Measurements from ENCODE around the gene SPTB. TPM values are rescaled to one million over a fixed set of nuclear protein-coding genes. Genes with fewer than 3 reads are reported as not detected.
"Not testable (repeated sequence)": the region's sequence is repeated elsewhere in the genome, so short reads cannot be mapped to it uniquely, and the experiment has no call there.

The SPTB gene
- under 1 TPM; 0.34 to 0.42 TPM for total RNA-seq
- long read RNA-seq, partial matches to known transcripts = 0 of 1 reads
- long read RNA-seq, other reads (novel, unspliced or antisense) = 1 of 1 reads

- intact Hi-C loops (cut with DNase I, micrococcal nuclease) = no loop called here
- ATAC-seq (peak; percentile 86), DNase-seq (peak; percentile 56 to 62)
These were observed at the start of gene SPTB for GRCh38 chr14:64879635-64880220. TSS of gene SPTB (minus strand) at chr14:64879907. CDS start at chr14:64823094, 56,813 bp downstream.

- no peak for DNase-seq
- ATAC-seq = no peak
- intact Hi-C loops (cut with DNase I, micrococcal nuclease) = no loop called here
These were observed 49.3 kb upstream of the SPTB start for GRCh38 chr14:64929014-64929359.

DNA sequence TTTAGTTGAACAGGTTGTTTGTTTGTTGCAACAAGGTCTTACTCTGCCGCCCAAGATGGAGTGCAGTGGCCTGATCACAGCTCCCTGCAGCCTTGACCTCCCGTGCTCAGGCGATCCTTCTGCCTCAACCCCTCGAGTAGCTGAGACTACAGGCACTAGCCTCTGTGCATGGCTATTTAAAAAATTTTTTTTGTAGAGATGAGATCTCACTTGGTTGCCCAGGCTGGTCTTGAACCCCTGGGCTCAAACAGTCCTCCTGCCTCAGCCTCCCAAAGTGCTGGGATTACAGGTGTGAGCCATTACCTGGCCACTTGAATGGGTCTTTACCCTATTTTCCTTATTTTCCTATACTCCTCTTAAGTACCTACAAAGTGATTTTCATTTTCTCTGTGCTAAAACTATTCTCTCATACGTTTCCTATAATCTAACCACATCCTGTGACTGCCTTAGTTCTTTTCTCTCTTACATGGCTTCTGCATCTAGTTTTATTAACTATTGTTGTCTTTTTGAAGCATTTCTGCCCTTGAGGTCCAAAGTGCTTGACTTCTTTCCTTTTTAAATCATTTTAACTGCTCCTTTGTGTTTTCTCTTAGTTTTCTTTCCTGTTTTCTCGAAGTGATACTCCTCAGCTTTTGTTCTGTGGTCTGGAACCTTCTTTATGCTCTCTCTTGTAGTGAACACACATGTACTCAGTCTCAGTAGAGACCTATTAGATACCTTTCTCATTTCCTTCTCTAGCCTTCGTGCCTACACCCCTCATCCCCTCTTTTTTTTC lies 48.7 kb upstream of the SPTB start:
- no peak for ATAC-seq
- intact Hi-C loops (cut with DNase I, micrococcal nuclease) = no loop called here
- no peak for DNase-seq

- intact Hi-C loops (cut with DNase I, micrococcal nuclease) = no loop called here
- ATAC-seq (no peak), DNase-seq (no peak)
These were observed 47.3 kb upstream of the SPTB start for GRCh38 chr14:64927031-64927430.

- ATAC-seq (no peak), DNase-seq (no peak)
- intact Hi-C loops (cut with DNase I, micrococcal nuclease) = no loop called here
These were observed 46.8 kb upstream of the SPTB start for GRCh38 chr14:64926398-64926995.

DNA sequence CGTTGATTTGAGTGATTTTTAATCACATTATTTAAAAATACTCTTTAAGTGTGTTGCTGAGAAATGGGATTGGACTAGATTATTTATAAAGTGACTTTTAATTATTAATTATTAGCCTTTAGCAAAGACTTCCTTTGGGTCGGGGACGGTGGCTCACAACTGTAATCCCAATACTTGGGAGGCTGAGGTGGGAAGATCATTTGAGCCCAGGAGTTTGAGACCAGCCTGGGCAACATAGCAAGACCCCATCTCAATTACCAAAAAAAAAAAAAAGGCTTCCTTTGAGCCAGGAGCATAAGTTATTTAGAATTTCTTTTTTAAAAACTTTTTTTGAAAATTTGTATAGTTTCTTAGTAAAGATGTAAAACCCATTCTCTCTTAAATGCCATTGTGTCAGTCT lies 43.3 kb upstream of the SPTB start:
- intact Hi-C loops (cut with DNase I, micrococcal nuclease) = no loop called here
- ATAC-seq (no peak), DNase-seq (no peak)

DNA sequence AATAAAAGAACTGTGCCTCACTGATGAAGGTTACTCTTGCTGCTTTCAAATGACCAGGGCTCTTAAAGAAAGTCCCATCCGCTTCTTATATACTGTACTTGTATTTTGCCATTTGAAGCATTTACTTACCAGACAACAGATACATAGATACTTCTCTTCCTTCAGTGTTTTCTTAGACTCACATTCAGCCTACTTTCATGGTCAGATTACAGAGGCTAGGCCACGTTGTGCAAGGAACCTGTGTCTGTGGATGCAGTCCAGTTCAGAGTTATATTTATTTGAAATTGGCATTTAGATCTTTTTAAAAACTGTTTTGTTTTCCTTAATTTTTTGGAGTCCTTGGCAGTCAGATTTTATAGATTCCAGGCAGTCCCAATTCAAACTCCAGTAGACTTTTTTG lies 40.8 kb upstream of the SPTB start:
- DNase-seq (no peak), ATAC-seq (no peak)
- intact Hi-C loops (cut with DNase I, micrococcal nuclease) = no loop called here

DNA sequence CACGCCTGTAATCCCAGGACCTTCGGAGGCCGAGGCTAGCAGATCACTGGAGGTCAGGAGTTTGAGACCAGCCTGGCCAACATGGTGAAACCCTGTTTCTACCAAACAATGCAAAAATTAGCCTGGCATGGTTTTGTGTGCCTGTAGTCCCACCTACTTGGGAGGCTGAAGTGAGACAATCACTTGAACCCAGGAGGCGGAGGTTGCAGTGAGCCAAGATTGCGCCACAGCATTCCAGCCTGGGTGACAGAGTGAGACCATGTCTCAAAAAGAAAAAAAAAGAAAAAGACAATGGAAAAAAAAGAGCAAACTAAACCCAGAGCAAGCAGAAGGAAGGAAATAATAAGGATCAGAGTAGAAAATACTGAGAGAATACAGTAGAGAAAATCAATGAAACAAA lies 39.9 kb upstream of the SPTB start:
- DNase-seq = no peak
- ATAC-seq = no peak
- intact Hi-C loops (cut with DNase I, micrococcal nuclease) = no loop called here

DNA sequence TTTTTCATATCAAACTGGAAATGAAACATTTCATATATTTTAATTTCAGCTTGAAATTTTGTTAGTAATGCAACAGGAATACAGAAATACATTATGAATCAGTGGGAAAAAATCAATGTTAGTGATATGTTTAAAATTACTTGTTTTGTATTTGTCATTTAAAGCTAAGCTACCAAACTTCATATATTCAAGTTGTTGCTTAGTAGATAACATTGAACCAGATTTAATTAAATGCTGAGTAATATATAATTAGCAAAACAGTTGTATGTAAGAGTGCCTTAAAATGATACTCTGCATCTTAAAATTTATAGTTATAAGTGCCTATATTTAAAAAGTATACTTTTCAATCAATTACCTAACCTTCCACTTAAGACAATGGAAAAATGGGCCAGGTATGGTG lies 39.5 kb upstream of the SPTB start:
- intact Hi-C loops (cut with DNase I, micrococcal nuclease) = no loop called here
- ATAC-seq = no peak
- no peak for DNase-seq

GRCh38 chr14:64918216-64918615 lies 38.5 kb upstream of the SPTB start:
- intact Hi-C loops (cut with DNase I, micrococcal nuclease) = no loop called here
- ATAC-seq (no peak), DNase-seq (no peak)

- DNase-seq (no peak), ATAC-seq (no peak)
- intact Hi-C loops (cut with DNase I, micrococcal nuclease) = no loop called here
These were observed 36.1 kb upstream of the SPTB start for GRCh38 chr14:64915797-64916196.

DNA sequence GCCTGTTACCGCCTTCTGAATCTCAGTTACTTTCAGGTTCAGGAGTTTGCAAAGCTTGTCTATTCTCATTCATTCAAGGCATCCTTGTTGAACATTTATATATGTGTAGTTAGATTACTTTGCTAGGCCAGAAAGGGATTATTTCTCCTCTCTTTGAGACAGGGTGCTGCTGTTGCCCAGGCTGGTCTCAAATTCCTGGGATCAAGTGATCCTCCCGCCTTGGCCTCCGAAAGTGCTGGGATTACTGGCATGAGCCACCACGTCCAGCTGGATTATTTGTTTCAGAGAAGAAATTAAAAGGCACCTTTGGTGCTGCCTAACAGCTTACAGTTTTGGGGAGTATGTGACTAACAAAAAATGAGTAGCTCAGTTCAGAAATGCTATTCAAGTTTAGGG lies 35.3 kb upstream of the SPTB start:
- no peak for DNase-seq
- intact Hi-C loops (cut with DNase I, micrococcal nuclease) = no loop called here
- no peak for ATAC-seq

DNA sequence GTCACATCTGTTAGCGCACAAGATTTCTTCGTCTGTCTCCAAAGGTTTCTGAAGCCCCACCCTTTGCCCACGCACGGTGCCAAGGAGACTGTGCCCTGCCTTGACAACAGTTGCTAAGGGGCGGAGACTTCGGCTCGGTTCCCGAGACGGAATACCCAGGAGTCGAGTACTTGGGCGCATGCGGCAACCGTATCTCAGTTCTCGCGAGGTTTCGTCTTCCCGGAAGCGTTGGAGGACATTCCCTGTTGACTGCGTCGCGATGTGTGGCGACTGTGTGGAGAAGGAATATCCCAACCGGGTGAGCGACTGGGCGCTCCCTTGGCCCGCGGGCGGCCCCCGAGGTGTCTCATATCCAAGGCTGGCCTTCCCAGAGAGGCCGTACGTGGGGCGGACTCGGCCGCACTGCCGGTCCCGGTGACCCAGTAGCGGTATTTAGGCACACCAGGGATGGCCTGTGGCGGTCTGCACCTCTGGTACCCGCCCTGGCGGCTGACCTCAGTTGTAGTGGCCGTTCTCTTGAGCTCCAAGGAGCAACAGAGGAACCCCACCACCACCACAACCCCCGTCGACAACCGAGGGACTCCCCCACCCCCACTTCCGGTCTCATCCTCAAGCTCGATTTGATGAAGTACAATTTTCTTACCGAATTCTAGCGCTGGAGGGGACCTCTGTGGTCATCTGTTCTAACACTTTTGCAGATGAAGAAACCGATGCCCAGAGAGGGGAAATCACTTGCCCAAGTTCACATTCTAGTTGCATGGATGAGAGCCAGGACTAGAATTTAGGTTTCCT lies 34.7 kb upstream of the SPTB start, which contains the start of gene CHURC1:
CHURC1 (plus strand) TSS at position 219 of the 792 bp plus-strand sequence; CDS start at position 260, 41 bp downstream.
- intact Hi-C loops (cut with DNase I, micrococcal nuclease) = no loop called here
- ATAC-seq = peak; percentile 99
- peak; percentile 100 for DNase-seq

GRCh38 chr14:64913477-64913876 lies 33.8 kb upstream of the SPTB start:
- intact Hi-C loops (cut with DNase I, micrococcal nuclease); DNase-seq: not testable (repeated sequence)
- peak; percentile 5 for ATAC-seq

GRCh38 chr14:64912261-64912660 lies 32.6 kb upstream of the SPTB start:
- intact Hi-C loops (cut with DNase I, micrococcal nuclease) = no loop called here
- ATAC-seq (no peak), DNase-seq (no peak)

- ATAC-seq (no peak), DNase-seq (no peak)
- intact Hi-C loops (cut with DNase I, micrococcal nuclease) = no loop called here
These were observed 31.3 kb upstream of the SPTB start for GRCh38 chr14:64910847-64911495.

DNA sequence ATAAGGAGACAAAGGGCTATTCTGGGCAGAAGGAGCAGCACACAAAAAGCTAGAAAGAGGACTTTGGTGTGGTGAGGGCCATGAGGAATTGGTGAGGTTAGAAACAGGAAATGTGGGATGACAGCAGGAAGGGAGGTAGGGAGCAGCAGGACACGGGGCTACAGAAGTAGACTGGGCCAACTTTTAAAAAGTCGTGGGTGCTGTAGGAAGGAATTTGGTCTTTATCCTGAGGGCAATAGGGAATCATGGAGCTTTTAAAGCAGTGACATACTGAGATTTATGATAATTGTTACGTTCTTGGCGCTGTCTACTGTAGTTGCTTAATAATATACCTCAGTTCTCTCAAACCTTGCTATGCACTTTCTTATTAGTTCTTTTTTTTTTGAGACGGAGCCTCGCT lies 26.3 kb upstream of the SPTB start:
- no peak for DNase-seq
- no peak for ATAC-seq
- intact Hi-C loops (cut with DNase I, micrococcal nuclease) = no loop called here

- DNase-seq = no peak
- ATAC-seq = no peak
- intact Hi-C loops (cut with DNase I, micrococcal nuclease) = loop anchor here in 1 of 2 donors (10.0 kb wide), 1 partner anchor 75 kb away; no protein-coding TSS in a partner anchor
These were observed 20.3 kb upstream of the SPTB start for GRCh38 chr14:64899958-64900357.

Measured in left colon (tissue), 2 donors.